Measurements from ENCODE around the gene FREM2.

- TF ChIP-seq REXO4 (CRISPR knock-in tag; IDR thresholded peaks at IDR 0.05; ENCODE audit: borderline replicate concordance) (no peak), ZBTB2 (CRISPR knock-in tag; IDR thresholded peaks at IDR 0.05; ENCODE audit: low read depth) (no peak), ZNF121 (CRISPR knock-in tag; IDR thresholded peaks at IDR 0.05) (no peak)
Measured at GRCh38 chr13:38848360-38848759, 161.5 kb downstream of the FREM2 start.
